Activated CD4-positive, alpha-beta T cell treated with anti-CD3 and anti-CD28 coated beads for 4 hours (primary cell): ENCODE results near the gene CFAP45.

Experiments
- DNase-seq, 2 donors: peaks; one replicate each; pipeline ENCODE4 v3.0.0-alpha.2; 2020

The CFAP45 gene

DNA sequence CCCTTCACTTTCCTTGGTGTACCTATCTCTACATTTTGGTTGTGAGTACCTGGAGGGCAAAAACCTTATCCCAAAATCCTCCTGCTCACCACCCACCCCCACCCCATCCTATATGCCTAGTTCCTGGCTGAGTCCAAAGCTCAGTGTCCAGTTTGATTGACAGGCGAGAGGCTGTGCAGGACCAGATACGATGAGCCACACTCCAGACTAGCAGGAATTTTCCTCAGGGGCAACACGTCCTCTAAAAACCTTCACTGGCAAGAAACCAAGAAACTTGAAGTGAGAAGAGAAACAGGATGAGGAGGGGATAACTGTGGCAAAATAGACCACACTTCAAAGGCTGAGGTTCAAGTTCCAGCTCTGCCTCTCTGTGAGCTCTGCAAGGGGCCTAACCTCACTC is 74.4 kb downstream of the CFAP45 start:
- no peak for DNase-seq

DNA sequence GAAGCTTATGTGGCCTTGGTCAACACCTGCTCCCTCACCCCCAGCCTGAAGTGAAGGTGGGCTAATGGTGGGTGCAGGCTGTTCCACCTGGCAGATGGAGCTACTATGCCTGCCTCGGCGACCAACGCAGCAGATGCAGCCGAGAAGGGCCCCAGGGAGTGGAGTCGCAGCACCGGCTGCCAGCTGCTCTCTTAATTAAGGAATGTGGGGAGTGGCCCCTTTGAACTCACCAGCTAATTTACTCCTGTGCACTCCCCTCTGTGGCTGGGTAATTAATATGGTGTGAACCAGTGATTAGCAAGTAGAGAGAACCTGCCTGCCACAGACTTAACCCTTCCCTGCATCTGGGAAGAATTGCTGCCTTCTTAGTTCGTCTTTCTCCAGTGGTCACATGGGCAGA is 76.6 kb downstream of the CFAP45 start:
- DNase-seq: no peak
